ACHN (cell line): ENCODE data around the gene CLCNKB.

ENCODE experiments used
- DNase-seq: peaks from one replicate; pipeline ENCODE4 v3.0.0-alpha.2; 2015
- in situ Hi-C: cut with HindIII; loops from 2 replicates; pipeline ENCODE4 v1.10.0; 2017; ENCODE audit warnings: low sequenced_read_pairs, low pct_ligation_motif_present, low pct_unique_long_range_greater_than_20kb

CLCNKB gene

DNA sequence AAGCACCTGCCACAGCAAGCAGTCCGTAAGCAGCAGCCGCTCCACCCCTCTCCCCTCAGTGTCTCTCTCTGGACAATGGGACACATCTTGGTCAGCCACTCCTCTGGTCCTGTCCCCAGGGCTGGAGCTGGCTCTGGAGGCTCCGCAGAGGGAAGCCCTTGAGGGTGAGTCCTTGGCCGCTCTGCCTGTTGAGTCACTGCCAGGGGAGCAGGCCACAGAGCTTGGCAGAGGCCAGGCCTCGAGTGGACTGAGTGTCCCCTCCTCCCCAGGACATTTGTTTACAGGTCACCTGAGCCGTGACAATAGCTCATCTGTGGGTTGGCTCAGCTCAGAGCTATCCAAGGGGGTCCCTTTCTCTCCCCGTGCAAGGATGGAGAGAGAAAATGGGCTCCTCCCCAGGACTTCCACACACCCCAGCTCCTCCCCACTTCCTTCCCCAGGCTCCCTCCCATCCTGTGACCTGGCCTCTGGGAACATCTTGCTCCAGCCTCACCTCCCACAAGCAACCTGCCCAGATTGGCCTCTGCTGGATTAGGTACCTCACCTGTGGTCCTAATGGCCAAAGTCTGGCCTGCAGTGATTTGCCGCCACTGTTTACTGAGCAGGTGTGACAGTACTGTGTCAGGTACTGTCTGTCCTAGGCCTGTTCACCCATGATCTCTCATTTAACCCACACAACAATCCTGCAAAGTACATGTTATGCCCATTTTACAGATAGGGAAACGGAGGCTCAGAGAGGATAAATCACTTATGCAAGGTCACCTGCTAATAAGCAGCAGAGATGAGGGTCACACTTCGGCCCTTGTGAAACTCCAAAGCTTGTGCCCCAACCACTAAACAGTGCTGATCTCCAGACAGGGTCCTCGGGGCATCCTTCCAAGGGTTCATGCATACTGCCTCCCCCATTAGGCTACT, 25.0 kb downstream of the CLCNKB start:
- DNase-seq: peak; percentile 12
- in situ Hi-C loops: no loop called here

DNA sequence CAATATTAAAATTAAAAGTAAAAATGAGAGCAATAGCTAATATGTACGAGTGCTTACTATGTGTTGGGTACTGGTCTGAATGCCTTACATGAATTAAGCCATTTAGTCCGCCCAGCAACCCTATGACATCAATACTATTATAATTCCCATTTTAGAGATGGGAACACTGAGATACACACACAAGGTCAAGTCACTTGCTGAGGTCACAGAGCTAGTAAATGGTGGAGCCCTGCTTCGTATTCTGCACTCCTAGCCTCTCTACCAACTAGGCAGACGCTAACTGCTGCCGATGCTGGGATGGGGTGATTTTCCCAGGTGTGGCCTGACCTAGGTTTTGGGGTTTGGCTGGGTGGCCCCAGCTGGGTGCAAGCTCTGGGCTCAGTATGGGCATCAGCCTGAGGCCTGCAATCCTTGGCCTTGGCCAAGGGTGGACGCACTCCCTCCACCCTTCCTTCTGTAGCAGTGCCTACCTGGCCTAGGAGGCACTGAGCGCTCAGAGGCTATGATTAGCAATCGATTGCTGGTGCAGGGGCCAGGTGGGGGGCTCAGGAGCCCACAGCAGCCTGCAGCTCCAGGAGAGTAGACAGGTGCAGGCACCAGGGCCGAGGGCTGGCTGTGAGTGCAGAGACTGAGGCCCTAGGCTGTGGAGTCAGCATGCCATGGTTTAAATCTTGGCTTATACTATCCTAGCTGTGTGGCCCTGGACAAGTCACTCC, 27.2 kb downstream of the CLCNKB start:
- in situ Hi-C loops: no loop called here
- DNase-seq: no peak

DNA sequence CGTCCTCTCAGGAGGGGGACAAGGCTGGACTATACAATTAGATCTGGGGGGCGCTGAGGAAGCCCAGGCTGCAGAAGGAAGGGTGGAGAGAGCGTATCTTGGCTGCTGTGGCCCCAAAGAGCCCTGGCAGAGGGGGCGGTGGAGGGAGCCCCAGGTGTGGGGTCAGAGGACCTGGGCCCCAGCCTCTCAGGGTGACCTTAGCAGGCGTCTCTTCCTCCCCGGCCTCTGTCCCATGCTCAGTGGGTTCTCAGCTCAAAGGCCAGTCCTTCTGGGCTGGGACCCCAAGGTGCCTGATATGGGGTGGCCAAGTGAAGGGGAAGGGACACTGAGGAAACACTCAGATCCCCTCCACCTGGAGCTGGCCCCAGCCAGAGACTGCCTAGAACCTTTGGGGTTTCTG, 28.0 kb downstream of the CLCNKB start:
- no peak for DNase-seq
- in situ Hi-C loops: no loop called here

DNA sequence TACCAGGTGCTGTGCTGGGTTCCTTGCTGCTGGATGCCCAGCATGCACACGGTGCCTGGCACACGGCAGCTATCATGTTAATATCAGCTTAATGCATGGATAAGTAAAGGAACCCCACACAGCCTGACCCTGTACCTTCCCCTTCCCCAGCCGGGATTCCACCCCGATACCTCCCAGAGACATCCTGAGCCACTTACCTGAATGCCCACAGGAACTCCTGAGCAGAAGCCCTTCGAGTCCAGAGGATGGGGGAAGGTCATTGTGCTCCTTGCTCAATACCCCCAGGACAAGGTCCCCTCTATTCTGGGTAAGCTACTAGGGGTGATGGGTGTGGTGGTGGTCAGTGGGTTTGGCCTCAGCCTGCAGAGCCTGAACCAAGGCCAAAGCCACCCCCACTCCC, 28.5 kb downstream of the CLCNKB start:
- in situ Hi-C loops: no loop called here
- DNase-seq: no peak

DNA sequence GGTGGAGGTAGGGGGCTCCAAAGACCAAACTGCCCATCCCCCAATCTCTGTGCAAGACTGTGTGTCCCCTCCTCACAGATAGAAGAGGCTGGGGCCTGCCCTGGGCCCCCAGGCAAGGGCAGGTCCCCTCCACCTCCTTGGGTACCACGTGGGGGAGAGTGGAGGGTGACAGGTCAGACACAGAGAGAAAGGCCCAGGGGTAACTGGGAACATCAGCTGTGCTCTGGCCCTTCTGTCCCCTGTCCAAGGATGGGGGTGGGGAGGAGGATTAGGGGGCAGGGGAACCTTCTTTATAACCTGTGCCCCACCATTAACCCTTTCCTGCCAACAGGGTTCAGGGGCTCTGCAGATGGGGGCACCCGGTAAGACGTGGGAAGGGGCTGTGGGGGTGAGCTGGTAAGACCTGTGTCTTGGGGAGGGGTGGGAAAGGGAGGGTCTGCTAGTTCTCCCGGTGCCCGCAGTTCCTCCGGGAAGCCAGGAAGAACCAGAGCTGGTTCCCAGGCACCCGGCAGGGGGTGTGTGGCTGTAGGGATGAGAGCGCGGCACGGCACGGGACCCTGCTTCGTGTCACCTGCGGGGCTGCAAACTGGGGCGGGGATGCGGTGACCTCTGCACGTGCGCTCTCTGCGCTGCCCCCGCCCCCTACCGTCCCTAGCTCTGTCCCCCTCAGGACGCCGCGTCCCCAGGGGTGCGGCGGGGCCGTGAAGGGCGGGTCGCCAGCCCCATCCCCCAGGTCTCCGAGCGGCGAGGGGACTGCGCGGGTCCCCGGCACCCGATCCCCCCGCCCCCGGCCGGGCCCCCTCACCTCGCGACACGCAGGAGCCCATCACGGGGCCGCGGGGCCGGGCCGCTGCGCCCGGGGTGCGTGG, 29.3 kb downstream of the CLCNKB start:
- peak; percentile 19 for DNase-seq

DNA sequence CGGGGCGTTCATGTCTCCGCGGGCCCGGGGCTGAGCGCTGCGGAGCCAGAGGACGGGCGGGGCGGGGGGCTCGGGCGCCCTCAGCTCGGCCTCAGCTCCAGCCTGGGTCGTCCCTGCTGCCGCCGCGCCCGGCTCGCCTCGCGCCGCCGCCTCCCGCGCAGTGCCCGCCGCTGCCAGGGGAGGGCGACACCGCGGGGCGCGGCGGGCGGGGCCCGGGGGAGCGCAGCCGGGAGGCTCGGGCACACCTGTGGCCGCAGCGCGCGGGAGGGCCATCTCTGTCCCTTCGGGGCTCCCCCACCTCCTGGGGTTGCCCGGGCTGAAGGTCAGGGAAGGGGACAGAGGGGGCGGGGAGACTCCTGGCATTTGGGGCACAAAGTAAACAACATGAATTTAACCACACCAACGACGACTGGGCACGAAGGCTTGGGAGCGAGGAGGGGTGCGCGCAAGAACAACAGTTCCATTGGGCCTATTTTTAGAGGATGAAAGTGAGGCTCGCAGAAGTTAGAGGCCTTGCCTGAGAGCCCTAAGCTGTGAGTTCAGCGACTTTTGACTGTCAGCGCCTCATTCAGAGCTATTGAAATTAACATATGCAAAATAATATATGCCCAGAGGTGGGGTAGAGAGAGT, 30.0 kb downstream of the CLCNKB start, which contains the start of gene FAM131C:
Gene FAM131C, minus strand, starts transcription at position 162 of the 630 bp plus-strand sequence. CDS start 209 bp downstream, outside the sequence.
- peak; percentile 35 for DNase-seq
- in situ Hi-C loops: no loop called here

More for the DNA sequence above, 29.3 kb downstream of the CLCNKB start:
- in situ Hi-C loops: no loop called here

DNA sequence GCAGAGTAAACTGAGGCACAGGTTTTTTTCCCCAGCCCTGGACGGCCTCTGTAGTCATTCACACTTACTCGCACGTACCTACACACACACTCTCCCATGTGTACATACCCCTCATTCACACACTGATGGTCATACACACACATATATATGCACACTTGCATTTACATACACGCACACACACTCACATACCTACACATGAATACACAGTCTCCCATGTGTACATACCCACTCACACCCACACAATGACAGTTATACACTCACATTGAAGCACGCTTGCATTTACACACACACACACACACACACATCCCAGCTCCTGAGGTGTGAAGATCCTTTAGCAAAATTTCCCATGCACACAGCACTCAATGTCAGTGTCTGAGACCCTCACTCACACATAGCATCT, 30.6 kb downstream of the CLCNKB start:
- no peak for DNase-seq
- in situ Hi-C loops: no loop called here

DNA sequence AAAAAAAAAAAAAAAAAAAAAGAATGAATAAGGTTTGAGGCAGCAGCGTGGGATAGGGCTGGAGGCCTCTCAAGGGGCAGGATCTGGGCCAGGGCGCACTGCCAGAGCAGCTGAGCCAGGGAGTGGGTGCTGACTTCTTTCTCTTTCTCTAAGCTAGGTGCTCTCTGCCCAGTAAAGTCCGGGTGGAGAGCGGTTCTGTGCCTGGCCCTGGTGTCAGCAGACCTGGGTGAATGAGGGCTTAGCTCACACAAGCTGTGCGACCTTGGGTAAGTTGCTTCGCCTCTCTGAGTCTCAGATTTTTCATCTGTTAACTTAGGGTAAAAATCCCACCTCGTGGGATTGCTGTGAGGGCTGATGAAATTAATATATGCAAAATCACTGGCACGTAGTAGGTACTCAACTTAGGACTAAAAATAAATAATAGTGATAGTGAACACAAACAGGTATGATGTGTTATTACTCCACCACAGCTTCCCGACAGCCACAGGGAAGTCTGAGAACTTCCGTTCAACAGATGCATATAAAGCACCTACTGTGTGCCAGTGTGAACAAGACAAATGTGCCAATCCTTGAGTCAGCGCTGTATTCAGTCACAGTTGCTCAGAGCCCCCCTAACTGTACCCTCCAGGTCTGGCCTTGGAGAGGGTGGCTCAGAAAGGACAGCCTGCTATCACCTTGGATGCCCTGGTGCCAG, 31.9 kb downstream of the CLCNKB start:
- in situ Hi-C loops: no loop called here
- peak; percentile 79 for DNase-seq

DNA sequence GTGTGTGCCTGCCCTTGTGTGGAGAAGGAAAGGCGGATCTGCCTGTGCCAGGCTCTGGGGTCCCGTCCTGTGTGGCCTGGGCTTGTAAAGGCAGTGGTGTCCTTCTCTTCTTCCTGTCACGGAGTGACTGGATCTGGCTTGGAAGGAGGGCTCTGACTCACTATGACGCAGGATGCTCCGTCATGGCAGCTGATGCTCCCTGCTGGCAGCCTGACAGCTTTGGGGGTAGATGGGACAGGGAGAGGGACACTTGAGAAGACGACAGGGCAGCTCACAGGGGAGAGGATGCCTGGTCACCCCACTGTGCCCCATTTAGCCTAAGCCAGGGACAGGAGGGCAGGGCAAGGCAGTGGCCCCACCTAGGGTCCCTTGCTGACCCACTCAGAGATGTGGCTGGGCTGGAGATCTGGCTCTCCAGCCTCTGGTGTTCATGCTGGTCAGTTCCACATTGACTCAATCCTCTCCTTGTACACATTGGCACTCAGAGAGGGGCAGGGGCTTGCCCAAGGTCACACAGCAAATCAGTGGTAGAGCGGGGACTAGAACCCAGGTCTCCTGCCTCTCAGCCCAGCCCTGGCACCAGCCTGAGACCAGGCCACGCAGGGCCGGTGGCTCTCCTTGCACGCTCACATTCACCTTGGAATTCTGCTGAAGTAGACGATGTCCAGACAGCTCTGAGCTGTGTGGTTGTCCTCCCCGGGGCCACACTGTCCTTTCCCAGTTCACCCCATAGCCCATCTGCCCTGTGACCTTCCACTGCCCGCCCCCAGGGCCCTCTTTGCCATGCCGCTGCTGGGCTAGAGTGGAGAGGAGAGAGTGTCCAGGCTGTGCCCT, 32.7 kb downstream of the CLCNKB start:
- DNase-seq: peak; percentile 87
- in situ Hi-C loops: no loop called here

DNA sequence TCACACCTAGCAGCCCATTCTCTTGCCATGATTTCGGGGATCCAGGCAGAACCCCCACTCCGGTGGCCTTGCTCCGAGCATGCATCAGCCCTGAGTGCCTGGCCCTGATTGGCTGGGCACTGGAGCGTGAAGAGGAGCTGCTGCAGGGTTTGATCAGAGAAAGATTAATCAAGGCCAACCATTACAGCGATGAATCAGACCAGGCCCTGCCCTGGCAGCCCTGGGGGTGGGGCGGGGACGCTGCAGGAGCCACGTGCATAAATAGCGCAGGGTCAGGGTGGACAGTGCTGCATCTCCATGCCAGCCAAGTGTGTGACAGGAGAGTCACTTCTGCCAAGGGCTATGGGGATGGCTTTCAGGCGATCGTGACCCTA, 33.3 kb downstream of the CLCNKB start:
- in situ Hi-C loops: no loop called here
- peak; percentile 91 for DNase-seq

DNA sequence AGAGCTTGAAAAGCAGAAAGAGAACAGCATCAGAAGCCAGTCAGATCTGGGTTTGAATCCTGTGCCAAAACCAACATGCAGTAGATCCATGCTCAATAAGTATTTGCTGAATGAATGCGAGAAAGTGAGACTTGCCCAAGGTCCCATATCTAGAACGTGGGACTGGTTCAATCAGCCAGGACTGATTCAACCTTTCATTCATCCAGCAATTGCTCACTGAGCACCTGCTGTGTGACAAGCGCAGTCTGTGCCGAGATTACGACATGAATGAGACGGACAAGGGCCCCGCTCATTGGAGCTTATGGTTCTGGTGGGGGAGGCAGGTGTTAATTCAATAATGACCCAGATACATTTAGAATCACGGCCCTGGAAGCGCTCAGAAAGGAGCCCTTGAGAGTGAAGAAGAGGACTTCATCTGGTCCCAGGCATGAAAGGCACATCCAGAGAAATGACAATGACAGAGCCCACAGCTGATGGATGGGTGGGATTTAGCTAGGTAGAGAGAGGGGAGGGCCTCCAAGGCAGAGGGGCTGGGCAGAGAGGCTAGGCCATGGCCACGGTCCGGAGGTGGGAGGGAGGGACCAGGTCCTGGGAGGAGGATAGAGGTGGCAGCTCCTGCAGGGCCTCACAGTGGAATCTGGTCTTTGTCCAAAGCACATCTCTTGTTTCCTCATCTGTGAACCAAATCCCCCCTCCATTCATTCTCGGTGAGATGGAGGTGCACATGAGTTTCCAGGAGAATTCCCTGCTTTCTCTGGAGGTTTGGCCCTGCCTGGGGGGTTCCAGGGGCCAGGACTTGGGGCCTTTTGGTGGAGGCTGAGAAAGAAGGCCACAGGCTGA, 34.0 kb downstream of the CLCNKB start:
- in situ Hi-C loops: no loop called here
- peak; percentile 4 for DNase-seq

DNA sequence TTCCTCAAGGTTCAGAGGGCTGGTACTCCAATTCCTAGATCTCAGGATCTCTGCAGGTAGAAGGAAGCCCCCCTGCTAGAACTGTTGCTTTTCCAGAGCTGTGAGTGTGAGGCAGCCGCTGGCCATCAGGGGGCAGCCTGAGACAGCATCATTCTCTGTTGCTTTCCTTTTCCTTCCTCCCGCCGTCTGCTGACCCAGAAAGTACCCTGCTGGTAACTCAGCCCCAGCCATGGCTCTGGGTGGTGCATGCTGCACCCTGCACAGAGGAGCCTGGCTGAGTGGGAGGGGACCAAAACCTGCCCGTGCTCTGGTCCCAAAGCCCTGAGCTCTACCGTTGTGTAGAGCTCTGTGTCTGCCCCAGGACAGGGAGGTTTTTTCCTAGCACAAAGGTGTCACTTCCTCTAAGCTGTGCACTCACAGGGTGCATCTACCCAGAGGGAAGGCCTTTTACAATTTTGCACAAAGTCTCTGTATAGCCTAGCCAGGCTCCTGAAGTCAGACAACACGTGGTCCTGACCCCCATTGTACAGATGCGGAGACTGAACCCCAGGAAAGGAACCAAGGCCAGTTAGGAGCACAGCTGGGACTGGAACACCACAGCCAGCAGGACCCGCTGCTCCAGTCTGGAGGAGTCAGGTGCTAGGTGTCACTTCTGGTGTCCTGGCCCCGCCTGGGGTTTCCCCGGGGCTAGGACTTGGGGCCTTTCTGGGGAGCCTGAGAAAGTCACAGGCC, 35.5 kb downstream of the CLCNKB start:
- DNase-seq: peak; percentile 74
- in situ Hi-C loops: no loop called here

DNA sequence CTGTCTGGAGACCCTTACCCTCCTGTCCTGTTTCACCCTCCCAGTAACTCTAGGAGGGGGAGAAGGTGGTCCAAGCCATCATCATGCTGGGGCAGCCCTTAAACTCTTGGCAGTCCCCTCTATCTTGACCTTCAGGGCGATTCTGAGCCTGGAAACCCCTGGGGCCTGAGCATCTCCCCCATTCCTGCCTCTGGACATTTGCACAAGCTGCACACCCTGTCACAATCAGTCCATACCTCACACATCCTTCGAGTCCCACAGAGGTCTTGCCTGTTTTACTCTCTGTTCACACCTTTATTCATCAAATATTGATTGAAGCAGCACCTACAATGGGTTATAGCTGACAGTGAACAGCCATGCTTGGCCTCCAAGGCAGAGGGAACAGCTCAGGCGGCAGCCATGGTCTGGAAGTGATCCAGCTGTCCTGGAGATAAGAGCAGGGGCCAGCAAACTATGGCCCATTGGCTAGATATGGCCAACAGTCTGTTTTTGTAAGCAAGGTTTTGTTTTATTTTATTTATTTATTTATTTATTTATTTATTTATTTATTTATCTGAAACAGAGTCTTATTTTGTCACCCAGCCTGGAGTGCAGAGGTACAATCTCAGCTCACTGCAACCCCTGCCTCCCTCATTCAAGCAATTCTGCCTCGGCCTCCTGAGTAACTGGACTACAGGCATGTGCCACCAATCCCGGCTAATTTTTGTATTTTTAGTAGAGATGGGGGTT, 37.0 kb downstream of the CLCNKB start:
- no peak for DNase-seq
- in situ Hi-C loops: no loop called here

DNA sequence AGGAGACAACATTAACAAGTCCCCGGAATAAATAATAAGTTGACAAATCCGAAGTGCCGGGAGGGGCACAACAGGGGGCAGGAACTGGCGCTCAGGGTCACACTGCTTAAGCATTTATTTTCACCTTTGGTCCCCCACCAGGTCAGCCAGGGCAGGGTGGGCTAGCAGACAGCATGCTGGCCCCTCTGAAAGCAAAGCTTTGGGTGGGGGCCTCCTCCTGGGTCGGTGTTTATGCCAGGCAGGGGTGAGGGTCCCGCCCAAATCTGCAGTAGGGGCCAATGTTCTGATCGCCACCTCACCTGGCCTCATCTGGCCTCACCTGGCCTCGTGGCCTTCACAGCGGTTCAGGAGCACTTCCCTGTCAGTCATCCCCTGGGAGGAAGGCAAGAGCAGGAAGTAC, 38.1 kb downstream of the CLCNKB start:
- in situ Hi-C loops: no loop called here
- DNase-seq: no peak
